CD4-positive, alpha-beta T cell (primary cell): Measurements from ENCODE around the gene ALG11. TPM values are rescaled to one million over a fixed set of nuclear protein-coding genes. Genes with fewer than 3 reads are reported as not detected.

ENCODE experiments used
- ATAC-seq: fragments of 200-7000 bp; cut with Tn5 transposase; one replicate; pipeline ENCODE4 v1.10.0; 2022; ENCODE audit warnings: mild to moderate bottlenecking; ENCODE audit not compliant: poor library complexity
- CTCF ChIA-PET: fragments of 350-600 bp; sonication (Branson Sonifier 250); formaldehyde crosslinking; loops from one replicate; lab custom pipeline; 2021; ENCODE audit warnings: antibody characterized with exemption, inconsistent platforms; lab: Charles Lee
- POLR2A ChIA-PET: fragments of 350-600 bp; sonication (Branson Sonifier 250); formaldehyde crosslinking; loops from one replicate; lab custom pipeline; 2021; ENCODE audit warnings: antibody characterized with exemption, inconsistent platforms; lab: Charles Lee
- DNase-seq, 14 experiments: peaks; one replicate each; pipeline ENCODE4 v3.0.0-alpha.2; 2013 to 2020; ENCODE audit warnings: mixed read lengths in 2 of 14
- H3K27ac ChIP-seq, 2 donors: one replicate each; pipeline versions ENCODE4 v1.5.1 to v1.7.0; 2013; ENCODE audit warnings: low read length in 2 of 2, low read depth in 1 of 2, mild to moderate bottlenecking in 1 of 2
- H3K27me3 ChIP-seq, 2 experiments: 1 replicate in 1 of 2; 2 replicates in 1 of 2; pipeline versions ENCODE4 v1.6.1 to v1.7.0; 2013; ENCODE audit warnings: low read length in 2 of 2, control low read depth in 1 of 2, mild to moderate bottlenecking in 1 of 2, moderate library complexity in 1 of 2; ENCODE audit not compliant: insufficient read depth in 2 of 2, control insufficient read depth in 1 of 2
- H3K36me3 ChIP-seq: one replicate; pipeline ENCODE4 v1.6.1; 2013; ENCODE audit warnings: low read length, control low read depth; ENCODE audit not compliant: insufficient read depth
- H3K4me1 ChIP-seq: one replicate; pipeline ENCODE4 v1.6.1; 2013; ENCODE audit warnings: low read length, control low read depth; ENCODE audit not compliant: insufficient read depth
- H3K4me3 ChIP-seq: one replicate; pipeline ENCODE4 v1.5.1; 2013; ENCODE audit warnings: mild to moderate bottlenecking, low read length, moderate library complexity
- H3K9me3 ChIP-seq, 2 experiments: 1 replicate in 1 of 2; 2 replicates in 1 of 2; pipeline versions ENCODE4 v1.6.1 to v1.7.0; 2013; ENCODE audit warnings: low read length in 2 of 2, mild to moderate bottlenecking in 2 of 2, control low read depth in 1 of 2, moderate library complexity in 1 of 2; ENCODE audit not compliant: control insufficient read depth in 1 of 2, insufficient read depth in 1 of 2
- H3K27ac Mint-ChIP-seq: one replicate; pipeline ENCODE4 v1.8.0; 2020; ENCODE audit warnings: mixed read lengths
- H3K27me3 Mint-ChIP-seq: one replicate; pipeline ENCODE4 v1.8.0; 2021; ENCODE audit warnings: mixed read lengths
- H3K36me3 Mint-ChIP-seq: one replicate; pipeline ENCODE4 v1.8.0; 2021; ENCODE audit warnings: low read depth, mixed read lengths
- H3K4me1 Mint-ChIP-seq: one replicate; pipeline ENCODE4 v1.8.0; 2021; ENCODE audit warnings: low read depth, mixed read lengths
- H3K4me3 Mint-ChIP-seq: one replicate; pipeline ENCODE4 v1.8.0; 2020; ENCODE audit warnings: mild to moderate bottlenecking, mixed read lengths
- H3K9me3 Mint-ChIP-seq: one replicate; pipeline ENCODE4 v1.8.0; 2020; ENCODE audit warnings: mixed read lengths
- CTCF ChIP-seq: fragments of 200-600 bp; IDR thresholded peaks from one replicate; pipeline ENCODE4 v1.8.0; 2022; ENCODE audit warnings: antibody characterized with exemption, mild to moderate bottlenecking
- intact Hi-C, 2 experiments: fragments of 100-400 bp; cut with DNase I in 1 of 2; cut with micrococcal nuclease in 1 of 2; formaldehyde crosslinking; loops; one replicate each; pipeline versions ENCODE4 v1.15.1 to v1.9.0; 2023 to 2025; cut with DNase I, micrococcal nuclease
- total RNA-seq, 174 experiments: library from RNA in 2 of 174; stranded (reverse) in 2 of 174; gene quantifications; one replicate each; pipeline ENCODE4 v1.2.3 and lab custom pipeline; 2021 to 2026

The ALG11 gene
- total RNA-seq, 2 experiments from 2014 or later: 25.8 to 29.8 TPM

GRCh38 chr13:52005841-52006522 is 6.2 kb upstream of the ALG11 start:
- POLR2A ChIA-PET: no interaction called here
- H3K27me3 ChIP-seq: peaks cover 2 to 25% of the 10 kb centered on the region in 2 experiments
- Mint-ChIP-seq H3K27me3 (peaks cover 12% of the 10 kb centered on the region), H3K4me1 (peaks cover 8% of the 10 kb centered on the region), H3K4me3 (no peak overlapping the region), H3K27ac (no peak overlapping the region), H3K9me3 (no peaks in the 10 kb centered on the region), H3K36me3 (no peaks in the 10 kb centered on the region)
- intact Hi-C loops: loop anchor here in 1 of 2 experiments (5.0 to 10.0 kb wide), 2 partner anchors 446 to 649 kb away; partner anchors contain the start of genes SUGT1 and VPS36
- no peak for TF ChIP-seq CTCF
- no peaks in the 10 kb centered on the region for H3K36me3 ChIP-seq
- no peak overlapping the region for H3K27ac ChIP-seq
- peaks cover 3% of the 10 kb centered on the region for H3K4me1 ChIP-seq
- CTCF ChIA-PET: no interaction called here
- no peak for DNase-seq
- no peak for ATAC-seq
- H3K4me3 ChIP-seq: no peak overlapping the region
- H3K9me3 ChIP-seq: no peaks in the 10 kb centered on the region

- POLR2A ChIA-PET: no interaction called here
- intact Hi-C loops: loop anchor here in 1 of 2 experiments (5.0 to 10.0 kb wide), 2 partner anchors 446 to 648 kb away; partner anchors contain the start of genes SUGT1 and VPS36
Measured at GRCh38 chr13:52006523-52007245, 5.5 kb upstream of the ALG11 start.

More at GRCh38 chr13:52006523-52007245, 5.5 kb upstream of the ALG11 start:
- Histone ChIP-seq H3K36me3 (no peaks in the 10 kb centered on the region), H3K9me3 (no peaks in the 10 kb centered on the region), H3K27me3 (peaks cover 2 to 28% of the 10 kb centered on the region in 2 experiments), H3K4me1 (peaks cover 9% of the 10 kb centered on the region), H3K4me3 (no peak overlapping the region), H3K27ac (no peak overlapping the region)
- DNase-seq (no peak), ATAC-seq (no peak)
- Mint-ChIP-seq H3K36me3 (no peaks in the 10 kb centered on the region), H3K4me3 (no peak overlapping the region), H3K27ac (no peak overlapping the region), H3K4me1 (peaks cover 5% of the 10 kb centered on the region), H3K9me3 (no peaks in the 10 kb centered on the region), H3K27me3 (peaks cover 12% of the 10 kb centered on the region)
- no peak for TF ChIP-seq CTCF
- CTCF ChIA-PET: no interaction called here
